Spleen (tissue), 11 donors: ENCODE measurements around the gene PROM1. TPM values are rescaled to one million over a fixed set of nuclear protein-coding genes. Genes with fewer than 3 reads are reported as not detected.

Experiments
- DNase-seq: peaks from one replicate; pipeline ENCODE4 v3.0.0-alpha.2; 2020
- H3K27ac ChIP-seq, 8 donors: fragments of 200-600 bp; sonication (generic) in 7 of 8; 1 replicate in 4 of 8; 2 replicates in 4 of 8; pipeline versions ENCODE4 v1.5.0 to v1.8.0; 2016 to 2021; ENCODE audit warnings: inconsistent platforms in 4 of 8, mild to moderate bottlenecking in 4 of 8, moderate library complexity in 1 of 8
- H3K27me3 ChIP-seq, 7 donors: fragments of 200-600 bp; sonication (generic) in 6 of 7; replicated peaks in 1 of 7; 1 replicate in 4 of 7; 2 replicates in 3 of 7; pipeline versions ENCODE4 v1.5.0 to v1.8.0; 2016 to 2021; ENCODE audit warnings: inconsistent platforms in 3 of 7, mild to moderate bottlenecking in 1 of 7
- H3K36me3 ChIP-seq, 6 donors: fragments of 200-600 bp; sonication (generic) in 5 of 6; 1 replicate in 4 of 6; 2 replicates in 2 of 6; pipeline versions ENCODE4 v1.5.0 to v1.8.0; 2016 to 2021; ENCODE audit warnings: inconsistent platforms in 2 of 6
- H3K4me1 ChIP-seq, 6 donors: fragments of 200-600 bp; sonication (generic) in 5 of 6; 1 replicate in 3 of 6; 2 replicates in 3 of 6; pipeline versions ENCODE4 v1.5.0 to v1.8.0; 2016 to 2021; ENCODE audit warnings: inconsistent platforms in 3 of 6
- H3K4me3 ChIP-seq, 8 donors: fragments of 200-600 bp; sonication (generic) in 7 of 8; 1 replicate in 4 of 8; 2 replicates in 4 of 8; pipeline versions ENCODE4 v1.5.0 to v1.8.0; 2016 to 2021; ENCODE audit warnings: inconsistent platforms in 4 of 8, mild to moderate bottlenecking in 4 of 8, moderate library complexity in 2 of 8
- H3K9me3 ChIP-seq, 8 donors: fragments of 200-600 bp; sonication (generic) in 7 of 8; 1 replicate in 4 of 8; 2 replicates in 4 of 8; pipeline versions ENCODE4 v1.5.0 to v1.8.0; 2016 to 2021; ENCODE audit warnings: inconsistent platforms in 4 of 8
- POLR2A ChIP-seq, 3 donors: fragments of 450-650 bp; IDR thresholded peaks; one replicate each; pipeline ENCODE4 v1.5.1; 2017; ENCODE audit warnings: antibody characterized with exemption in 3 of 3, mild to moderate bottlenecking in 1 of 3
- POLR2AphosphoS5 ChIP-seq, 3 donors: sonication (generic); formaldehyde crosslinking; IDR thresholded peaks; one replicate each; pipeline ENCODE4 v1.5.1; 2017; ENCODE audit warnings: antibody characterized with exemption in 3 of 3
- WGBS, 5 donors: extraction: QIAGEN DNeasy Blood & Tissue Kit in 3 of 5; methylation state at CpG; one replicate each; pipeline versions ENCODE4 v1.1.5 to v1.1.7; 2013 to 2018; 5-methylcytosine and 5-hydroxymethylcytosine counted together
- intact Hi-C: fragments of 100-400 bp; cut with DNase I; formaldehyde crosslinking; loops from one replicate; pipeline ENCODE4 v1.15.0; 2023; ENCODE audit warnings: low total_unique reads
- polyA plus RNA-seq, 3 donors: library from polyadenylated mRNA; stranded (reverse); fragments of 200-250 nt; gene quantifications; one replicate each; pipeline ENCODE4 v1.2.1, GENCODE V29; 2013
- total RNA-seq, 7 donors: library from RNA; depleted of rRNA in 3 of 7; stranded (reverse); fragments of >200 nt in 3 of 7; fragmentation: NEBNext Ultra II Directional in 4 of 7; extraction: Animal tissue kit (Norgen Biotek cat#: 25700) in 4 of 7; gene quantifications; one replicate each; pipeline versions ENCODE4 v1.1.0 to v1.2.1, GENCODE V29; 2016 to 2021
- TF ChIP-seq, protein P1 (sequence below), 11 experiments: fragments of 200-600 bp in 7 of 11; fragments of 450-650 bp in 4 of 11; sonication (generic) in 4 of 11; IDR thresholded peaks in 8 of 11; conservative IDR thresholded peaks in 3 of 11; 1 replicate in 7 of 11; 2 replicates in 4 of 11; pipeline versions ENCODE4 v1.4.0 to v1.8.0; 2016 to 2021; ENCODE audit warnings: antibody characterized with exemption in 11 of 11, inconsistent platforms in 4 of 11, mild to moderate bottlenecking in 1 of 11
- donor health status: healthy with polysubstance abuse.
- donor health status: DM: no; HTN: no; CAD: no; lungs with moderate emphysema.
- donor health status: DM: no; HTN: no; CAD: no.
- donor health status: Bipolar disorder and iron deficiency.
- donor health status: healthy.
- donor health status: DM: no; HTN: no; CAD: no.
- donor health status: DM: yes; HTN: yes; CAD: no.

PROM1 gene
- total and polyA plus RNA-seq, 10 donors = 0.15 to 4.6 (median 0.93) TPM

DNA sequence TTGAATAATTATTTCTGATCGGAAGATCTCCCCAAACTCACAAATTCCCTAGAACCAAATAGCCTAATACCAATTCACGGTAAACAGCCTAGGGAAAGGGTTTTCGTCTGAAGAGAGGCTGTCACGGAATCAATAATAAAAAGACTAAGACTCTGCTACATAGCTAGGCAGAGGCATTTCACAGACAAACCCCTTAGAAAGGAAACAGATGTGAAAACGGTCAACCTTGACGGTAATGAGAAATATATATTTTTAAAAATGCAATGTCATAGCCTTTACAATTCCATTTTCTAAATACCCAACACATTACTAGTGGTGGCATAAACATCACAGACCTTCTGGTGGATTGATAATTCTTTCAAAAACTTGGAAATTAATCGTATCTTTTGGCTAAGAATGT lies 28.4 kb downstream of the PROM1 start:
- DNase-seq = no peak
- Histone ChIP-seq H3K4me3 (no peak overlapping the region), H3K4me1 (peaks cover 0 to 27% (median 9%) of the 10 kb centered on the region in 6 donors), H3K27ac (no peak overlapping the region), H3K9me3 (no peaks in the 10 kb centered on the region), H3K36me3 (no peaks in the 10 kb centered on the region), H3K27me3 (peaks cover 0 to 21% (median 0%) of the 10 kb centered on the region in 7 donors)
- intact Hi-C loops = no loop called here
- WGBS, 5 donors = 15 to 25% (median 20%) methylated on average over 7 of the region's 7 CpGs
- no peak for TF ChIP-seq POLR2AphosphoS5 (IDR thresholded peaks at IDR 0.05)
- TF ChIP-seq, protein P1, sequence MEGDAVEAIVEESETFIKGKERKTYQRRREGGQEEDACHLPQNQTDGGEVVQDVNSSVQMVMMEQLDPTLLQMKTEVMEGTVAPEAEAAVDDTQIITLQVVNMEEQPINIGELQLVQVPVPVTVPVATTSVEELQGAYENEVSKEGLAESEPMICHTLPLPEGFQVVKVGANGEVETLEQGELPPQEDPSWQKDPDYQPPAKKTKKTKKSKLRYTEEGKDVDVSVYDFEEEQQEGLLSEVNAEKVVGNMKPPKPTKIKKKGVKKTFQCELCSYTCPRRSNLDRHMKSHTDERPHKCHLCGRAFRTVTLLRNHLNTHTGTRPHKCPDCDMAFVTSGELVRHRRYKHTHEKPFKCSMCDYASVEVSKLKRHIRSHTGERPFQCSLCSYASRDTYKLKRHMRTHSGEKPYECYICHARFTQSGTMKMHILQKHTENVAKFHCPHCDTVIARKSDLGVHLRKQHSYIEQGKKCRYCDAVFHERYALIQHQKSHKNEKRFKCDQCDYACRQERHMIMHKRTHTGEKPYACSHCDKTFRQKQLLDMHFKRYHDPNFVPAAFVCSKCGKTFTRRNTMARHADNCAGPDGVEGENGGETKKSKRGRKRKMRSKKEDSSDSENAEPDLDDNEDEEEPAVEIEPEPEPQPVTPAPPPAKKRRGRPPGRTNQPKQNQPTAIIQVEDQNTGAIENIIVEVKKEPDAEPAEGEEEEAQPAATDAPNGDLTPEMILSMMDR (IDR thresholded peaks at IDR 0.05 in 8 of 11, conservative IDR thresholded peaks at IDR 0.05 in 3 of 11) = no peak
- TF ChIP-seq POLR2A (IDR thresholded peaks at IDR 0.05) = no peak

DNA sequence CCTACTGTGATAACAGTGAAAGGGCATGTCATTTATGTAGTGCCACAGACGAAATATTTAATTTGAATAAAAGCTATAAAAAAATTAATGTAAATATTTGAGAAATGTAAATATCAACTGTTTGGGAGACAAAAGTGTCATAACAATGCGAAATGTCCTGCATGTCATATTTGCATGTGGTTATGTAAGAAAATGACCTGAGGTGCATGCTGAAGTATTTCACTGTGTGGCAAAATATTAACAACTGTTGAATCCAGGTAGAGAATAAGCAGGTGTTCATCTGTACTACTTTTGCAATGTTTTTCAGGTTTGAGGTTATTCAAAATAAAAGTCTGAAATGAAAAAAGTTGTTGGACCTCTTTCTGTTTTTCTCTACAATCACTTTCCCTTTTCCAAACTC lies 30.9 kb downstream of the PROM1 start:
- WGBS, 5 donors = 68 to 83% (median 73%) methylated on average over 2 of the region's 2 CpGs
- Histone ChIP-seq H3K27me3 (peaks cover 0 to 16% (median 0%) of the 10 kb centered on the region in 7 donors), H3K36me3 (no peaks in the 10 kb centered on the region), H3K4me1 (peaks cover 0 to 27% (median 9%) of the 10 kb centered on the region in 6 donors), H3K4me3 (no peak overlapping the region), H3K9me3 (no peaks in the 10 kb centered on the region), H3K27ac (no peak overlapping the region)
- intact Hi-C loops = no loop called here
- no peak for DNase-seq
- TF ChIP-seq POLR2A (IDR thresholded peaks at IDR 0.05) = no peak
- TF ChIP-seq, protein P1 (IDR thresholded peaks at IDR 0.05 in 8 of 11, conservative IDR thresholded peaks at IDR 0.05 in 3 of 11) = no peak
- no peak for TF ChIP-seq POLR2AphosphoS5 (IDR thresholded peaks at IDR 0.05)

DNA sequence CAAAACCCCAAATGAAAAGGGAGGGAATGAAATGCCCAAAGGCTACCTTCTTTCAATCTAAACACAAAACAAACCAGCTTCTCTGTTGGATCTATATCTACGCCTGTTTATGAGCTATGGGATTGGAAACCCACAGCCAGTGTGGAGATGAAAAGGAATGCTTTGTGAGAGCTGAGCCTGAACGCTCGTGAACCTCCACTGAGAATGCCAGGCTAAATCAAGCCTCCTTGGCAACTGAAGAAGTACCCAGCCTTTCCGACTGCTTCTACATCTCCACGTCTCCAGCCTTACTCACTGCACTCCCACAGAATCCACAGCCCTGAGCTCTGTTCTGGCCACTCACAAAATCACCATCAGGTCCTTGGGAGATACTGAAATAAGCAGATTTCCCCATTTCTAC lies 31.8 kb downstream of the PROM1 start:
- DNase-seq = no peak
- Histone ChIP-seq H3K27me3 (peaks cover 0 to 16% (median 0%) of the 10 kb centered on the region in 7 donors), H3K4me3 (no peak overlapping the region), H3K27ac (no peak overlapping the region), H3K36me3 (no peaks in the 10 kb centered on the region), H3K9me3 (no peaks in the 10 kb centered on the region), H3K4me1 (peaks cover 0 to 19% (median 9%) of the 10 kb centered on the region in 6 donors)
- WGBS, 5 donors = 86 to 97% (median 89%) methylated on average over 5 of the region's 5 CpGs
- no peak for TF ChIP-seq POLR2A (IDR thresholded peaks at IDR 0.05)
- TF ChIP-seq POLR2AphosphoS5 (IDR thresholded peaks at IDR 0.05) = no peak
- TF ChIP-seq, protein P1 (IDR thresholded peaks at IDR 0.05 in 8 of 11, conservative IDR thresholded peaks at IDR 0.05 in 3 of 11) = no peak
- intact Hi-C loops = no loop called here

DNA sequence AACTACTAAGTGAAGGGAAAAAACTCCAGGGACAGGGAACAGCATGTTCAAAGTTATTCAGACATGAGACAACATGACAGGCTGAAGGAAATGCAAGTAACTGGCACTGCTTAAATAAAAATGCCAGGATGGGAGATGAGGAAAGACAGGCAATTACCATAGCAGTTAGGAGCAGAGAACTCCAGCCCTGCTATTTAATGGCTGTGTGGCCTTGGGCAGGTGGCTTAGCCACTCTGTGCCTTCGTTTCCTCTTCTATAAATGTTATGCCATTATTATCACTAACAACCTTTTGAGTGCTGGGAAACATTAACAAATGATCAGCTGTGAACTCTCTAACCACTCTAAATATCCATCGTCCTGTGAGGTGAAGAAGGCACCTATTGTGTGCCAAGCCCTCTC lies 32.7 kb downstream of the PROM1 start:
- 64 to 92% (median 71%) methylated on average over 2 of the region's 2 CpGs for WGBS, 5 donors
- no peaks in the 10 kb centered on the region for H3K36me3 ChIP-seq
- no peaks in the 10 kb centered on the region for H3K9me3 ChIP-seq
- H3K27me3 ChIP-seq = peaks cover 0 to 16% (median 0%) of the 10 kb centered on the region in 7 donors
- H3K4me3 ChIP-seq = no peak overlapping the region
- no peak for DNase-seq
- TF ChIP-seq, protein P1 (IDR thresholded peaks at IDR 0.05 in 8 of 11, conservative IDR thresholded peaks at IDR 0.05 in 3 of 11) = no peak
- TF ChIP-seq POLR2A (IDR thresholded peaks at IDR 0.05) (no peak), POLR2AphosphoS5 (IDR thresholded peaks at IDR 0.05) (no peak)
- peaks cover 0 to 11% (median 5%) of the 10 kb centered on the region in 6 donors for H3K4me1 ChIP-seq
- H3K27ac ChIP-seq = no peak overlapping the region
- intact Hi-C loops = no loop called here
